Measurements from ENCODE around the gene CRYZL1.
A peak's percentile ranks its signal among the peaks of the same experiment; 100 is the strongest.
"Not testable (repeated sequence)": the region's sequence is repeated elsewhere in the genome, so short reads cannot be mapped to it uniquely, and the experiment has no call there.

The CRYZL1 gene

GRCh38 chr21:33584455-33584854, 57.1 kb downstream of the CRYZL1 start:
- H3K4me3 ChIP-seq (ENCODE audit: low read depth, low read length), result no peak overlapping the region
- TF ChIP-seq, protein P1, sequence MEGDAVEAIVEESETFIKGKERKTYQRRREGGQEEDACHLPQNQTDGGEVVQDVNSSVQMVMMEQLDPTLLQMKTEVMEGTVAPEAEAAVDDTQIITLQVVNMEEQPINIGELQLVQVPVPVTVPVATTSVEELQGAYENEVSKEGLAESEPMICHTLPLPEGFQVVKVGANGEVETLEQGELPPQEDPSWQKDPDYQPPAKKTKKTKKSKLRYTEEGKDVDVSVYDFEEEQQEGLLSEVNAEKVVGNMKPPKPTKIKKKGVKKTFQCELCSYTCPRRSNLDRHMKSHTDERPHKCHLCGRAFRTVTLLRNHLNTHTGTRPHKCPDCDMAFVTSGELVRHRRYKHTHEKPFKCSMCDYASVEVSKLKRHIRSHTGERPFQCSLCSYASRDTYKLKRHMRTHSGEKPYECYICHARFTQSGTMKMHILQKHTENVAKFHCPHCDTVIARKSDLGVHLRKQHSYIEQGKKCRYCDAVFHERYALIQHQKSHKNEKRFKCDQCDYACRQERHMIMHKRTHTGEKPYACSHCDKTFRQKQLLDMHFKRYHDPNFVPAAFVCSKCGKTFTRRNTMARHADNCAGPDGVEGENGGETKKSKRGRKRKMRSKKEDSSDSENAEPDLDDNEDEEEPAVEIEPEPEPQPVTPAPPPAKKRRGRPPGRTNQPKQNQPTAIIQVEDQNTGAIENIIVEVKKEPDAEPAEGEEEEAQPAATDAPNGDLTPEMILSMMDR (IDR thresholded peaks at IDR 0.05; ENCODE audit: control insufficient read depth, extremely low read depth, insufficient read depth), result no peak
- DNase-seq (ENCODE audit: low read depth), result no peak

DNA sequence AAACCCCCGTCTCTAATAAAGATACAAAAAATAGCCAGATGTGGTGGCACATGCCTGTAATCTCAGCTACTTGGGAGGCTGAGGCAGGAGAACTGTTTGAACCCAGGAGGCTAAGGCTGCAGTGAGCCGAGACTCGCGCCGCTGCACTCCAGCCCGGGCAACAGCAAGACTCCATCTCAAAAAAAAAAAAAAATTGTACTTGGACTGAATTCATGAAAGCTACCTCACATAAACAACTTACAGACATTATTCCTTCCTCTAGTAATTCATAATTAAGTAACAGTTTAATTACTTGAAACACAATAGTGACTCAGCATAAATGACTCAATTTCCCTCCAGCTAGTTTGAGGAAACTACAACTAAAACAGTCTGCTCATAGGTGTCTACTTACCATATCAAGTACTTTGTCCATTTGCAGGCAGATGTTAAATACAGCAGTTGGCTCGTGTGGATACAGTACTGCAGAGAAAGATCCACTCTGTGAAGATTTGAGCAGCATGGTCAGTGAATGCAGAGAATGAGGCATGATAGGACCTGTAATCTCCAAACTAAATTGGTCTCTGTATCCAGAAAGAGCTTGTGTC, 62.5 kb downstream of the CRYZL1 start:
- no peak overlapping the region for H3K4me3 ChIP-seq (ENCODE audit: low read depth, low read length)
- TF ChIP-seq, protein P1 (IDR thresholded peaks at IDR 0.05; ENCODE audit: control insufficient read depth, extremely low read depth, insufficient read depth), result no peak
- DNase-seq (ENCODE audit: low read depth), result no peak

DNA sequence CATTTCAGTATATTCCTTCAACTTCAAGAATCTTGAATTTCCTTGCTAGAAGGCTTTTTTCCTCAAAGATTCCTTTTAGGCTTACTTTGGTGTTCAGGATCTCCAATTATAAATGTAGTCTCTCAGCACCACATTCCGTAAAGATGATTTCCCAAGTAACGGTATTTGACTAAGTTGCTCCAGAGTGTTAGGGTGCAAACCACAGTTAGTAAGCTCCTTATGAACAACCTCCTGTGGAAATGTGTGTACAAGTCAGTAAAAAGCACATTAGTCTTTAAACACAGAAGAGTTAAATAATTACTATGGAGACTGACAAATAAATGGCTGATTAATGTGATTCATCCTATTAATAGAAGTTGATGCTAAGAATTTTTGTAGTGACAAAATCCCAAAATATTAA, 63.3 kb downstream of the CRYZL1 start:
- DNase-seq (ENCODE audit: low read depth), result no peak
- H3K4me3 ChIP-seq (ENCODE audit: low read depth, low read length), result no peak overlapping the region
- TF ChIP-seq, protein P1 (IDR thresholded peaks at IDR 0.05; ENCODE audit: control insufficient read depth, extremely low read depth, insufficient read depth), result no peak

- peak; percentile 61 for DNase-seq (ENCODE audit: low read depth)
- H3K4me3 ChIP-seq (ENCODE audit: low read depth, low read length), result not testable (repeated sequence)
Measured at GRCh38 chr21:33576741-33577141, 64.8 kb downstream of the CRYZL1 start.

DNA sequence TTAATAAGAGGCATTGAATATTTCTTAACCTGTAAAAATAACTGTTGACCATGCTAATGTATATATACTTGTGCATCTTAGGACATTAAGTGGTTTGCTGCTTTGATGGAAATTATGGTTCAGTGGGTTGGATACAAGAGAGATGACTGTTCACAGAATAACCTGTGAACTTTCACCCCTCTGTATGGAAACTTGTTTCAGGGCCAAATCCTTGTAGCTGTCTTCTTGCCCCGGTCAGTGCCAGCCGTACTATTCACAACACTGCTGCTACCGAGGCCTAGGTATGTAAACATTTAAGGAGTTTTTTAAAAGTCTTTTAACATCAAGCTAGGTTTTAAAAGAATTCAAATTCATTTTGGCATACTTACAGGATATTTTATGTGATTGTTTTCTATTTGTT, 69.2 kb downstream of the CRYZL1 start:
- no peak overlapping the region for H3K4me3 ChIP-seq (ENCODE audit: low read depth, low read length)
- TF ChIP-seq, protein P1 (IDR thresholded peaks at IDR 0.05; ENCODE audit: control insufficient read depth, extremely low read depth, insufficient read depth), result no peak
- DNase-seq (ENCODE audit: low read depth), result no peak

DNA sequence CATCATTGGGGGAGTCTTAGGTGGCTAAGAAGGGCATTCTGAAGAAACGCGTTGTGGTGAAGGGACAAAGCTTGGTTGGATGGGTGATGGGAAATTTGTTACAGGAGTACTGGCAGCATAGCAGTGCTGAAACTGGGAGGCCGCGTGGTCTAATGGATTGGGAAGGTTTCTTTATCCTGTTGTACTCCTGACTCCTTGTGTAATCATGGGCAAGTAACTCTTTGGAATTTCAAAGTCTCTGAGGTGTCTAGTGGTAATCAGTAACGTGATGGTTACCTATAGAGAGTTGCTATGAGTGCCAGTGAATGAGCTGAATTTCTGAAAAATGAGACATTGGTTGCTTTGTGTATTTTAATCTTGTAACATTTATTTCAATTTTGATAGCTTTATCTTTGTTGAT, 71.5 kb downstream of the CRYZL1 start:
- no peak overlapping the region for H3K4me3 ChIP-seq (ENCODE audit: low read depth, low read length)
- TF ChIP-seq, protein P1 (IDR thresholded peaks at IDR 0.05; ENCODE audit: control insufficient read depth, extremely low read depth, insufficient read depth), result no peak
- no peak for DNase-seq (ENCODE audit: low read depth)

- DNase-seq (ENCODE audit: low read depth), result no peak
- TF ChIP-seq, protein P1 (IDR thresholded peaks at IDR 0.05; ENCODE audit: control insufficient read depth, extremely low read depth, insufficient read depth), result no peak
- no peak overlapping the region for H3K4me3 ChIP-seq (ENCODE audit: low read depth, low read length)
Measured at GRCh38 chr21:33568448-33568847, 73.1 kb downstream of the CRYZL1 start.

Measured in LNCaP clone FGC (cell line).